NCI-H748 (cell line): ENCODE results near the gene ZBTB32.

Experiments used
- DNase-seq: peaks from one replicate; lab custom pipeline; 2025; ENCODE audit not compliant: unreplicated experiment; lab: John Stamatoyannopoulos, UW

ZBTB32 gene

GRCh38 chr19:35695895-35696422 is 8.4 kb upstream of the ZBTB32 start:
- no peak for DNase-seq

GRCh38 chr19:35696835-35697234 is 7.5 kb upstream of the ZBTB32 start:
- DNase-seq = no peak

GRCh38 chr19:35702223-35703012 is 1.9 kb upstream of the ZBTB32 start:
- DNase-seq = peak; percentile 100

- DNase-seq = no peak
Observed at GRCh38 chr19:35703343-35703742, 1.0 kb upstream of the ZBTB32 start.

GRCh38 chr19:35708391-35708790 is 4.0 kb downstream of the ZBTB32 start:
- no peak for DNase-seq

DNA sequence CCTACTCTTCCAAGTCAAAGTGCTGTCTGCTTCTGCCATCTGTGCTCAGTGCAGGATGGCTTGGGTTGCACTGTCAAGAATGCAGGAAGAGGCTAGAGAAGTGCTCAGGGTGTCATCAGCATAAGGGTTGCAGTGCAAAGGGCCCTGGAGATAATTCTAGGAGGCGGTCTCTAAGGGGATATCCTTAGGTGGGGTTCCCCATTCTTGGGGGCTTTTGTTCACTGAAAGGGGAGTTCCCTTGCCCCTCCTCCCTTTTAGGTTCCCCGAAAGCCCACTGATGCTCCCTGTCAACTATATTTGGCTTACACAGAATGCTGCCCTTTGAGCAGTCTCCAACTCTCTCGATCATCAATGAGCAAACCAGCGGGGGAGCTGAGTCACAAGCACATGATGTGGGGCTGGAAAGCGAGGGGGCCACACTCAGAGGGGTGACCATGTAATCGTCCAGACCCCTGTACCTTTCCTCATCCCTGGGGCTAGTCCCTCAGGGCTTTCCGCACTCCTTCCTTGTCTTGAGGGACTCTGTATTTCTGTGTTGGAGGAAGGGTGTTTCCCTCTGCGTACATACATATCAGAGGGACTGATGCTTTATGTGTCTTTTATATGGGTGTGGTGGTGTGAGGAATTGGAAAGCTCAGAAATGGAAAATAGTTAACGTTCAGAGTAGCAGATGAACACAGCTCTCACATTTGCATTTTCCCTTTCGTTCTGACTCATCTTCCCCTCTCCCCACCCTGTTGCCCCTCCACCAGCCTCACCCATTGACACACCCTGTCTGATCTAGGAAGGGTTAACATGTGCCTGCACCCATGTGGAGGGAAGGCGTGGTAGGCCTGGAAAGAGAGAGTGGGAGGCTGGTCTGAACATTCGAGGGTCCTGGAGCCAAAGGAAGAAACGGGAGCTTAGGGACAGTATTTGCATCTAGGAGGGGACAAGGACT is 6.7 kb downstream of the ZBTB32 start:
- DNase-seq = no peak

DNA sequence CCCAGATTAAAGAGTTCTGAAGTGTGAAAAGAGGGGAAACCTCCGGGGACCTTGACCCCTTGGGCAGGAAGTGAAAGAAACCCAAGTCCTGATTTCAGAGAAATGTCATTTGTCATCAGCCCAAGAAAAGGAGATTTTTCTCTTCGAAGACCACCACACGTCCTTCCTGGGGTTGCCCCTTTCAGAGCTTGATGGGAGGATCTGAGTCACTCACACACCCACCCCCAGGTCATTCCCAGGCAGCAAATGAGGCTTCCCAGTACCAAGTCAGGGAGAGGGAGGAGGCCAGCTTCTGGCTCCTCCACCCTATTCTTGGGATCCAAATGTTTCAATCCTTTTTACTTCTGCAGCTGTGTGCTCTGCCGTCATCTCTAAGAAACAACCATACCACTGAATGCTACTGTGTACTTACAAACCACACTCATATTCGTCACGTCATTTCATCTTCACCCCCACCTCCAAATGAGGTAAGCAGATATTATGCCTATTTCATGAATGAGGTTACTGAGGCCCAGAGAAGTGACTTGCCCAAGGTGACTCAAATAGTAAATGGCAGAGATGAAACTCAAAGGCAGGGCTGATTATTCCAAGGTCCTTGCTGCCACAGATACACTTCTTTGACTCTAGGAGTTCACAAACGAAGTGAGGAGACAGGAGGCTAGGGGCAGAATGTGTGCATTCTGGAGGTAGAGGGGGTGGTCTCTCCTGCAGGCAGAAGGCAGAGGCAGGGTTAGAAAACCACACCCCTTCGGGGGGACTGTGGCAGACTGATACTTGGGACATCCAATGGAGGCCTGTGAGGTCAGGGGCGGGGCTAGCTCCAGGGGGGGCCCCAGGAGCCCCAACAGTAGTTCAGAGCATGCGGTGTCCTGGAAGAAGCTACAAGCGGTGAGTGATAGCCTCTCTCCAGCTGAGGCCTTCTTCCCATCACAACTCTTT is 8.5 kb downstream of the ZBTB32 start:
- DNase-seq = no peak

DNA sequence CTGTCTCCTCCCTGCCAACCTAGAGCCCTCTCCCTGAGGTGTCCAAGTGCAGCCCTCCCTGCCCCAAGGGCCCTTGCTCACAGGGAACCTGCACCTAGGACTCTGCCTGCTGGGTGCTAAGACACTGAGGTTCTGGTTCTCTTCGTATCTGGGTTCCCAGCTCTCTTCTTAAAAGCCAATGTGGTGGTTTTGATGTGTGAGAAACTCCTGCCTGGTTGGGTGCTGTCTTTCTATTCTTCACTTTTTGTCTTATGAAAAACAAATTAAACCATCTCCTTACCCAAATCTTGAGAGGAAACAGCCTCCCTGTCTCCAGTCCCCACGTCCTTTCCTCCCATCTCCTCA is 9.1 kb downstream of the ZBTB32 start:
- no peak for DNase-seq

GRCh38 chr19:35713904-35714495 is 9.6 kb downstream of the ZBTB32 start:
- no peak for DNase-seq

- DNase-seq = peak; percentile 19
Observed at GRCh38 chr19:35714601-35715354, 10.4 kb downstream of the ZBTB32 start.

DNA sequence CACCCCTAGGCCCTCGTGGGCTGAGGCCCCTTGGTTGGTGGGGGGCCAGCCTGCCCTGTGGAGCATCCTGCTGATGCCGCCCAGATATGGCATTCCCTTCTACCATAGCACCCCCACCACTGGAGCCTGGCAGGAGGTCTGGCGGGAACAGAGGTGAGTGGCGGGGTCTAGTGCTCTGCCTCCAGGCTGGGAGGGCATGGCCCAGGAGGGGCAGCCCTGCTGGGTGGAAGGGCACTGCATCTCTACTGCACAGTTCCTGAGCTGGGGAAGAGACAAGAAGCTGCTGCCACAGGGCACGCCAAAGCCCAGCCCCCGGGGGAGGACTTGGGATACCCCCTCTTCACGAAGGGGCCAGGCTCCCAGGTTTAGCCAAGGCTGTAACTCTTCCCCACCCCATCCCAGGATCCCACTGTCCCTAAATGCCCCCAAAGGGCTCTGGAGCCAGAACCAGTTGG is 11.0 kb downstream of the ZBTB32 start:
- no peak for DNase-seq

GRCh38 chr19:35715981-35716800 is 11.8 kb downstream of the ZBTB32 start:
- peak; percentile 80 for DNase-seq

DNA sequence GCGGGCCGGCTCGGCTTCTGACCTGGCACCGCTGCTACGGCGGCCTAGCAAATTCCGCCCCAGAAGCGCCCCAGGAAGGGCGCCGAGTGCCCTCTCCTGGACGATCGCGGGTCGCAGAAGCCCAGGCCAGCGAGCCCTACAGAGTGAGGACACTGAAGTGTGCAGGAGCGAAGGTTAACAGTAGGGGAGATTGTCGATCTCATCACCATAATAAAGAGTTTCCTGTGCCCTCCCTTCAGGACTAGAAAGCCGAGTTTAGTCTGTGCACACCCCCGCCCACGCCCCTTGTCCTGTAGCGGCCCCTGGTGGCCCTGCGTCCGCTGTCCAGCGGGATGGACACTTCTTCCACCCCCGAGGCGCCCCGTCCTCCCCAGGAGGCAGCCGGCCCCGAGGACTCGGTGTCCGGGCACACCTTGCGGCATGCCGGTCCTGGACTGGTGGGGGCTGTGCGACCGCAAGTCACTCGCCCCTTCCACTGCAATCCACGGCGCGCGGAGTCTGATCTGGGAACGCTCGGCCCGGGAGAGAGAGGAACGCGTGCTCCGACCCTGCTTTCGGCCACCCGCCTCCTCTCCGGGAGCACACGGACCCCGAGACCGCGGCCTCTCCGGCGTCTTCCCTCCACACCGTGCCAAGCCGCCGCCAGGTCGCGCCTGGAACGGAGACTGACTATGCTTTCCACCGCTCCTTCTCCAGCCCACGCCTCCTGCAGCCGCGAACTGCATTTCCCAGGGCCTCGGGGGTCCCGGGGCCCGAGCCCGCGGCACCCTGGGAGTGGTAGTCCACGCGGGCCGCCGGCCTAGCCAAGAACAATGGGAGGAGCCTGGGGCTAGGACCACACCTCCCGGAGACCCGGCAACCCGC is 12.7 kb downstream of the ZBTB32 start:
- DNase-seq = peak; percentile 97

DNA sequence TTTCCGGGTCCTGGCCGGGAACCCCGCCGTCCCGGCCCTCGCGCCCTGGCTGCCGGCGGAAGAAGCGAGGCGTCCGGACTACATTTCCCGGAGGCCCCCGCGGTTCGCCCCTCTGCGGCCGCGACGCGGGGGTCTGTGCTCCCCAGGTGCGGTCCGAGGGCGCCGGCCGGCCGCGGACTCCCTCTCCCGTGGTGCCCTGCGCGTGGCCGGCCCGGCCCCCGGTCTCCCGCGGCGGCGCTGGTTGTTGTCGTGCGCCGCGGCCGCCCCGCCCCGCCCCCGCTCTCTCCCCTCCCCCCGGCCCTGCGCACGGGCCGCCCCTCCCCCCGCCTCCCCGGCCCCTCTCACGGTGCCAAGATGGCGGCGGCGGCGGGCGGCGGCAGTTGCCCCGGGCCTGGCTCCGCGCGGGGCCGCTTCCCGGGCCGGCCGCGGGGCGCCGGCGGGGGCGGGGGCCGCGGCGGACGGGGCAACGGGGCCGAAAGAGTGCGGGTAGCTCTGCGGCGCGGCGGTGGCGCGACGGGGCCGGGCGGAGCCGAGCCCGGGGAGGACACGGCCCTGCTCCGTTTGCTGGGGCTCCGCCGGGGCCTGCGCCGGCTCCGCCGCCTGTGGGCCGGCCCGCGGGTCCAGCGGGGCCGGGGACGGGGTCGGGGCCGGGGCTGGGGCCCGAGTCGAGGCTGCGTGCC is 13.4 kb downstream of the ZBTB32 start, which contains the start of gene KMT2B:
KMT2B (plus strand) TSS at position 339 of the 680 bp plus-strand sequence; CDS start at position 355, 16 bp downstream.
- peak; percentile 99 for DNase-seq

DNA sequence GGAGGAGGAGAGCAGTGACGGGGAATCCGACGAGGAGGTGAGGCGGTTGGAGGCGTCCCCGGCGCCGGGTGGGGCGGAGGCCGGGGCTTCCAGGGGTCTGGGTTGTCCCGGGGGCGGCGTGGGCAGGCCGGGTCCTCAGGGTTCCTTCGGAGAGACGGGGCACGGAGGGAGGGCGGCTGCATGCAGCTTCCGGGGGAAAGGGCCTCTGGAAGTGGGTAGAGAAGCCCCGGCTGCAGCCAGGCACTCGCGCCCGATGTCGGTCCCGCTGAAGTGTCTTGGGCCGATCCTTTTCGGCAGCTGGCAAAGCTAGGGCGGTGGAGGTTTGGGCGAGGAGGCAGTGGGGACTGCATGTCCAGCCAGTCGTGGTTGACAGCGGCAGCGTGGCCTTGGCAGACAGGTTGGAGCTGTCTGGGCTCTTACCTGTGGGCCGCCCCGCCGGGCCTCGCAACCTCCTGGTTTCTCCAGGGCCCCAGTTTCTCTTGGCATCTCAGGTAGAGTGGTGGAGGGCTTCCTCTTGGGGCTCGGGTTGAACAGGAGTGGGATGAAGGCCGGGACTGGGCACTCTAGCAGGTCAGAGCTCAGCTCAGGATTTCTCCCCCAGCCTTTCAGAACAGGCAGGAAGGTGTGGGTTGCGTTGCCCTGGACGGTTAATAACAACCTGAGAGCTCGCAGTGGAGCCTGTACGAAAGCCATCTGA is 14.1 kb downstream of the ZBTB32 start:
- DNase-seq = peak; percentile 45

DNA sequence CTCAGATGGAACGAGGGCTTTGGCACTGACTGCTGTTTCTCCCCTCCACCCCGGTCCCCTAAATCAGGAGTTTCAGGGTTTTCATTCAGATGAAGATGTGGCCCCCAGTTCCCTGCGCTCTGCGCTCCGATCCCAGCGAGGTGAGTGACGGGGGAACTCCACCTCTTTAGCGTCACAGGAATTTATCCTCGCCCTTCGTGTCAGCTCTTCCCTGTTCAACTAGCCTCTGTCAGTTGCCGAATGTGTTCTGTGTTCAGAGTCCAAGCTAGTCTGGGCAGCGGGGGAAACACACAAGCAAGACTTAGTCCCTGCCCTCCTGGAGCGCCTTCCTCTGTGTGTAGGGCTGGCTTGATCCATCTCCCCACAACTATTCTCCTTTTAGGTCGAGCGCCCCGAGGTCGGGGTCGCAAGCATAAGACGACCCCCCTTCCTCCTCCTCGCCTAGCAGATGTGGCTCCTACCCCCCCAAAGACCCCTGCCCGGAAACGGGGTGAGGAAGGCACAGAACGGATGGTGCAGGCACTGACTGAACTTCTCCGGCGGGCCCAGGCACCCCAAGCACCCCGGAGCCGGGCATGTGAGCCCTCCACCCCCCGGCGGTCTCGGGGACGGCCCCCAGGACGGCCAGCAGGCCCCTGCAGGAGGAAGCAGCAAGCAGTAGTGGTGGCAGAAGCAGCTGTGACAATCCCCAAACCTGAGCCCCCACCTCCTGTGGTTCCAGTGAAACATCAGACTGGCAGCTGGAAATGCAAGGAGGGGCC is 15.2 kb downstream of the ZBTB32 start:
- DNase-seq = no peak
